GM12873 (cell line): ENCODE measurements around the gene CDCA3.

Source experiments
- TF ChIP-seq, protein P1 (sequence below): IDR thresholded peaks from 2 replicates; pipeline ENCODE4 v1.5.1; 2012; ENCODE audit warnings: low read depth, mild to moderate bottlenecking, moderate library complexity, low read length, control low read depth; ENCODE audit not compliant: insufficient read depth; ENCODE audit errors: missing control alignments

CDCA3 gene

DNA sequence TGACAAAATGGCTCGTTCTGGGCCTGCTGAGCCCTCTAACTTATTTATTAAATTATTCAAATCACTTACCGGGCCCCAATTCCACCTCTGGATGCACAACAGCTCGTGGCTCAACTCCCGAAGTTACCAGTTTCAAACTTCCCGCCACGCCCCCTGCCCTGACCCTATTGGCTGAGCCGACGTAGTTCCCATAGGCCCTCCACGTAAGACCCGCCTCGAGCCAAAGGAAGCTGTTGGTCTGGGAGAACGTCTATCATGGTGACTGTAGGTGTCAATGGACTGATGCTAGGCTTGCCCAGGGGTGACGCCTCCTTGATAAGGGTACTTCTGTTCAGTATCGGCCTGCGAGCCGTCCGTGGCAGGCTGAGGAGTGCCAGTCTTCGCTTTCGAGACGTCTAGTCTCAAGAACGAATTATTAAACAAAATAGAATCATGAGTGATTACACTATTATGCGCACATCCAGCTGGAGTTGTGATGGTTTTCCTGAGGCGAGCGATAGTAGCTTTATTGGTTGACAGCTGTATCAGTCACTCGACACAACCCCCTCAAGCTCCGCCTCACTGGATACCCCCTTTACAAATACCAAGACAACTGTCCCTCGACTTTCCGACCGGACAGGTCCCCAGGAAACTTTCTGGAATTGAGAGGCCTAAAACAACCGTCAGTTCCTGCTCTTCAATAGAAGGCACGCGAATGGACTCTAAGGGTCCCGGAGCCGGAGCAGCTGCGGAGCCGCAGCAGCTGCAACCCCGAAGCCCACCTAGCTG, at the start of gene CDCA3:
Gene CDCA3, minus strand, starts transcription at position 134 of the 768 bp plus-strand sequence. CDS start 334 bp downstream, outside the sequence.
- TF ChIP-seq, protein P1, sequence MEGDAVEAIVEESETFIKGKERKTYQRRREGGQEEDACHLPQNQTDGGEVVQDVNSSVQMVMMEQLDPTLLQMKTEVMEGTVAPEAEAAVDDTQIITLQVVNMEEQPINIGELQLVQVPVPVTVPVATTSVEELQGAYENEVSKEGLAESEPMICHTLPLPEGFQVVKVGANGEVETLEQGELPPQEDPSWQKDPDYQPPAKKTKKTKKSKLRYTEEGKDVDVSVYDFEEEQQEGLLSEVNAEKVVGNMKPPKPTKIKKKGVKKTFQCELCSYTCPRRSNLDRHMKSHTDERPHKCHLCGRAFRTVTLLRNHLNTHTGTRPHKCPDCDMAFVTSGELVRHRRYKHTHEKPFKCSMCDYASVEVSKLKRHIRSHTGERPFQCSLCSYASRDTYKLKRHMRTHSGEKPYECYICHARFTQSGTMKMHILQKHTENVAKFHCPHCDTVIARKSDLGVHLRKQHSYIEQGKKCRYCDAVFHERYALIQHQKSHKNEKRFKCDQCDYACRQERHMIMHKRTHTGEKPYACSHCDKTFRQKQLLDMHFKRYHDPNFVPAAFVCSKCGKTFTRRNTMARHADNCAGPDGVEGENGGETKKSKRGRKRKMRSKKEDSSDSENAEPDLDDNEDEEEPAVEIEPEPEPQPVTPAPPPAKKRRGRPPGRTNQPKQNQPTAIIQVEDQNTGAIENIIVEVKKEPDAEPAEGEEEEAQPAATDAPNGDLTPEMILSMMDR: no peak

DNA sequence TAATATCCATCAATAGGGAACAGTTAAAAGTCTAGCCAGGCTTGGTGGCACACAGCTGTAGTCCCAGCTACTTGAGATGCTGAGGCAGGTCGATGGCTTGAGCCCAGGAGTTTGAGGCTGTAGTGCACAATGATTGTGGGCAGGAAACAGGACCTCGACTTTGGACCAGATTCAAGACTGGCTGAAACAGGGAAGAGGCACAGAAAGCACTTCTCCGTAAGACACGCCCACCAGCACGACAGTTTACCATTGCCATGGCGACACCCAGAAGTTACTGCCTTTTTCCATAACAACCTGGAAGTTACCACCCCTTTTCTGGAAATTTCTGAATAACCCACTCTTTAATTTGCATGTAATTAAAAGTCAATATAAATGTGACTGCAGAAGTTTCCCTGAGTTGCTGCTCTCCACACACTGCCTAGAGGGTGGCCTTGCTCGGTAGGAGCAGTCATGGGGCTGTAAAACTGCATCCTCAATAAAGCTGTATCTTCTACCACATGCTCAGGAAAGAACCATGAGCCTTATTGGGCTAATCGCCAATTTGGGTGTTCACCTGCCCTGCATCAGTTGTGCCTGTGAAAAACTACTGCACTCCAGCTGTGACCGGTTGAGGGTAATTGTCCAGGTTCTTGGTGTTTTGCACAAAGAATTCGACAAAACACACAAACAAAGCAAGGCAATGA, 48.9 kb upstream of the CDCA3 start:
- TF ChIP-seq, protein P1: no peak

DNA sequence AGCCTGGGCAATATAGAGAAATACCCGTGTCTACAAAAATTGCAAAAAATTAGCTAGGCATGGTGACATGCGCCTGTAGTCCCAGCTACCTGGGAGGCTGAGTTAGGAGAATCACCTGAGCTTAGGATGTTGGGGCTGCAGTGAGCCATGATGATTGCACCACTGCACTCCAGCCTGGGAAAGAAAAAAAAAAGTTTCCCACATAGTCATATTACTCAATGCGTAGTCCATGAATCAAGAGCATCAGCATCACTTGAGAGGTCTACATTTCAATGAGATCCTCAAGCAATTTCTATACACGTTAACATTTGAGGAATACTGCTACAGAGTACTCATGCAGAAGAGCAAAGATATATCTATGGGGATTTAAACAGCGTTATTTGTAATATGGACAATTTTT, 48.3 kb upstream of the CDCA3 start:
- TF ChIP-seq, protein P1: no peak

DNA sequence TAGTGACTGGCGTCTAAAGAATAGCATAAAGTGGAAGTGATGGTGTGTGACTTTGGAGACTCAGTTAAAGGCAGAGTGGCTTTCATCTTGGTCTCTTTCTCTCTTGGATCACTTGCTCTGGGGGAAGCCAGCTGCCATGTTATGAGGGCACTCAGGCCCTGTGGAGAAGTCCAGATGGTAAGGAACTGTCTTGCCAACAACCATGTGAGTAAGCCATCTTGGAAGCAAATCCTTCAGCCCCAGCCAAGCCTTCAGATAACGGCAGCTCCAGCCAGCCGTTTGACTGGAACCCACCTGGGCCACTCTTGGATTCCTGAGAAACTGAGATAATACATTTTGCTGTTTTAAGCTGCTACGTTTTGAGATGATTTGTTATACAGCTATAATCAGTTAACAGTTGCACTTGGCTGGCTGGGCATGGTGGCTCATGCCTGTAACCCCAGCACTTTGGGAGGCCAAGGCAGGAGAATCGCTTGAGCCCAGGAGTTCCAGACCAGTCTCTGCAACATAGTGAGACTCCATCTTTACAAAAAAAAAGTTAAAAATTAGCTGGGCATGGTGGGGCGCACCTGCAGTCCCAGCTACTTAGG, 45.9 kb upstream of the CDCA3 start:
- TF ChIP-seq, protein P1: no peak

DNA sequence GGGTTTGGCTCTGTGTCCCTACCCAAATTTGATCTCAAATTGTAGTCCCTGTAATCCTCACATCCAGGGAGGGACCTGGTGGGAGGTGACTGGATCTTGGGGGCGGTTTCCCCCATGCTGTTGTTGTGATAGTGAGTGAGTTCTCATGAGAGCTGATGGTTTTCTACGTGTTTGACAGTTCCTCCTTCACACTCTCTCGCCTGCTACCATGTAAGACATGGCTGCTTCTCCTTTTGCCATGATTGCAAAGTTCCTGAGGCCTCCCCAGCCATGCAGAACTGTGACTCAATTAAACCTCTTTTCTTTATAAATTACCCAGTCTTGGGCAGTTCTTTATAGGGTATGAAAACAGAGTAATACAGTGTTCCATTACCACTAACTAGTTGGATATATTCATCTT, 43.2 kb upstream of the CDCA3 start:
- TF ChIP-seq, protein P1: no peak

DNA sequence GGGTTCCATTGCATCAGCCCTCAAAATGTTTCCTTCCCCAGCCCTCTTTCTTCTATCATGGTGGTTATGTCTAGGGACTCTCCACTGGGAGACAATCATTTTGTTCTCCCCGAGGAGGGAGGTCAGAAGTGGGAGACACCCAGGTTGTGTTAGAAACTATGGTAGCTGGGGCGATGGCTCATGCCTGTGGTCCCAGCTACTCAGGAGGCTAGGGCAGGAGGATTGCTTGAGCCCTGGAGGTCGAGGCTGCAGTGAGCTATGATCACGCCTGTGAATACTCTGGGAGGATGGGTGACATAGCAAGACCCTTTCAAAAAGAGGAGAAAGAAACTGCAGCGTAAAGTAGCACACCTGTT, 40.5 kb upstream of the CDCA3 start:
- TF ChIP-seq, protein P1: no peak

DNA sequence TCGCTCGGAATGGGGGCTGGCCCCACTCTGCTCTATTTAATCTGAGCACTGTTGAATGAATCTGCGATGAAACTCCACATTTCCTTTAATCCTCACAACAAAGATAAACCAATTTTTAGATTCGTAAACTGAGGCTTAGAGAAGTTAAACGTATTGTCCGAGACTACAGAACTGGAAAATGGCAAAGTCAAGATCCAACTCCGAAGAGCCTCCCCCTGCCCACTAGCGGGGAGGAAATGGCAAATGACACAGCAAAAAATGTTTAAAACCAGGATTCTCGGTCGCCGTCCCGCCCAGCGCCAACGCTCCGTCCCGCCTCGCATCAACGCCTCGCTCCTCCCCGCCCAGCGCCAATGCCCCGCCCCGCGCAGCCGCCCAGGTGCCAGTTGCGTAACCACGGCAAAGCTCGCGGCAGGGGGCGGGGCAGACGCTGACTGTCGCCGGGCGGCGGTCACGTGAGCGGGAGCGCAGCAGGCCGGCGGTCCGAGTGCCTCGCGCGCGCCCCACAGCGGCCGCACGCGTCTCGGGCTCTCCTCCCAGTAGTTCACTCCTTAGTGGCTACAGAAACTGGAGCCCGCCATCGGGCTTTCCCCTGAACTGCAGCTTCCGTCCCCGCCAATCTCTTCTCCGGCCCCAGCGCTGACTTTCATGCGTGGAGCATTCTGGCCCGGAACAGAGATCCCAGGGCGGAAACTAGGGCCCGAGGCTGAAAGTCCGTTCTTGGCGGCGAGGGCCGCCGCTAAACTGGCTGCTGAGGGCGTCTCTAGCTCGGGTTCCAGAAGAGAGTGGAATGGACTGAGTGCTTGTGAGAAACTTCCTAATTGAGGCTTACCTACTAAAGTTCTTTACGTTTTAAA, 39.9 kb upstream of the CDCA3 start:
- TF ChIP-seq, protein P1: peak; percentile 75
